ENCODE data around the gene TIPARP.

Gene TIPARP

GRCh38 chr3:156691920-156692319 lies 17.5 kb downstream of the TIPARP start:
- Histone ChIP-seq H3K4me3 (ENCODE audit: low read depth, low read length) (no peak overlapping the region), H3K4me1 (peaks cover 47% of the 10 kb centered on the region), H3K27me3 (ENCODE audit: control insufficient read depth, insufficient read depth, low read length) (no peaks in the 10 kb centered on the region), H3K9ac (no peak overlapping the region), H3K4me2 (ENCODE audit: low read length) (no peak overlapping the region), H3K9me3 (ENCODE audit: control insufficient read depth, low read length) (no peaks in the 10 kb centered on the region), H3K79me2 (peaks cover 64% of the 10 kb centered on the region), H3K27ac (peak overlapping the region; percentile 76), H3K36me3 (ENCODE audit: control insufficient read depth, insufficient read depth, low read length) (no peaks in the 10 kb centered on the region), H2AFZ (no peak overlapping the region)
- TF ChIP-seq CTCF (IDR thresholded peaks at IDR 0.05): no peak

GRCh38 chr3:156693166-156693565 lies 18.8 kb downstream of the TIPARP start:
- Histone ChIP-seq H3K9ac (no peak overlapping the region), H2AFZ (no peak overlapping the region), H3K4me2 (ENCODE audit: low read length) (peak overlapping the region; percentile 1), H3K27ac (peak overlapping the region; percentile 10), H3K36me3 (ENCODE audit: control insufficient read depth, insufficient read depth, low read length) (no peaks in the 10 kb centered on the region), H3K4me1 (peaks cover 59% of the 10 kb centered on the region), H3K79me2 (peaks cover 60% of the 10 kb centered on the region), H3K9me3 (ENCODE audit: control insufficient read depth, low read length) (no peaks in the 10 kb centered on the region), H3K4me3 (ENCODE audit: low read depth, low read length) (no peak overlapping the region), H3K27me3 (ENCODE audit: control insufficient read depth, insufficient read depth, low read length) (no peaks in the 10 kb centered on the region)
- no peak for TF ChIP-seq CTCF (IDR thresholded peaks at IDR 0.05)

GRCh38 chr3:156694536-156694935 lies 20.1 kb downstream of the TIPARP start:
- Histone ChIP-seq H3K4me3 (ENCODE audit: low read depth, low read length) (no peak overlapping the region), H3K36me3 (ENCODE audit: control insufficient read depth, insufficient read depth, low read length) (no peaks in the 10 kb centered on the region), H3K79me2 (peaks cover 60% of the 10 kb centered on the region), H3K9ac (no peak overlapping the region), H3K27ac (peak overlapping the region; percentile 7), H3K27me3 (ENCODE audit: control insufficient read depth, insufficient read depth, low read length) (no peaks in the 10 kb centered on the region), H2AFZ (no peak overlapping the region), H3K4me1 (peaks cover 60% of the 10 kb centered on the region), H3K9me3 (ENCODE audit: control insufficient read depth, low read length) (no peaks in the 10 kb centered on the region), H3K4me2 (ENCODE audit: low read length) (no peak overlapping the region)
- TF ChIP-seq CTCF (IDR thresholded peaks at IDR 0.05): no peak

- H3K4me2 ChIP-seq (ENCODE audit: low read length): no peak overlapping the region
- H3K36me3 ChIP-seq (ENCODE audit: control insufficient read depth, insufficient read depth, low read length): no peaks in the 10 kb centered on the region
- no peak overlapping the region for H3K9ac ChIP-seq
- no peak overlapping the region for H3K4me3 ChIP-seq (ENCODE audit: low read depth, low read length)
- no peaks in the 10 kb centered on the region for H3K27me3 ChIP-seq (ENCODE audit: control insufficient read depth, insufficient read depth, low read length)
- peaks cover 39% of the 10 kb centered on the region for H3K79me2 ChIP-seq
- peaks cover 49% of the 10 kb centered on the region for H3K4me1 ChIP-seq
- no peaks in the 10 kb centered on the region for H3K9me3 ChIP-seq (ENCODE audit: control insufficient read depth, low read length)
- TF ChIP-seq CTCF (IDR thresholded peaks at IDR 0.05): no peak
- peak overlapping the region; percentile 40 for H3K27ac ChIP-seq
- H2AFZ ChIP-seq: no peak overlapping the region
These were observed 28.0 kb downstream of the TIPARP start for GRCh38 chr3:156702367-156702766.

GRCh38 chr3:156704370-156705036 lies 30.1 kb downstream of the TIPARP start:
- peak overlapping the region; percentile 59 for H3K27ac ChIP-seq
- peaks cover 43% of the 10 kb centered on the region for H3K4me1 ChIP-seq

More at GRCh38 chr3:156704370-156705036, 30.1 kb downstream of the TIPARP start:
- Histone ChIP-seq H3K9me3 (ENCODE audit: control insufficient read depth, low read length) (no peaks in the 10 kb centered on the region), H3K4me3 (ENCODE audit: low read depth, low read length) (no peak overlapping the region), H3K4me2 (ENCODE audit: low read length) (no peak overlapping the region), H3K36me3 (ENCODE audit: control insufficient read depth, insufficient read depth, low read length) (no peaks in the 10 kb centered on the region), H3K79me2 (peaks cover 22% of the 10 kb centered on the region), H2AFZ (no peak overlapping the region), H3K9ac (no peak overlapping the region), H3K27me3 (ENCODE audit: control insufficient read depth, insufficient read depth, low read length) (no peaks in the 10 kb centered on the region)
- no peak for TF ChIP-seq CTCF (IDR thresholded peaks at IDR 0.05)
